SK-N-SH (cell line): ENCODE measurements around the gene LRRC70. TPM values are rescaled to one million over a fixed set of nuclear protein-coding genes. Genes with fewer than 3 reads are reported as not detected.
"Not testable (repeated sequence)": the region's sequence is repeated elsewhere in the genome, so short reads cannot be mapped to it uniquely, and the experiment has no call there.

Experiments
- CTCF ChIA-PET: fragments of 300-600, 350-600 bp; formaldehyde crosslinking; extraction: SDS; loops from one replicate; lab custom pipeline; 2021; lab: Yijun Ruan, JAX
- POLR2A ChIA-PET: fragments of 350-600 bp; sonication (Branson Sonifier 250); formaldehyde crosslinking; extraction: SDS; loops from one replicate; lab custom pipeline; 2020; ENCODE audit warnings: antibody characterized with exemption, inconsistent platforms; lab: Yijun Ruan, JAX
- DNase-seq: peaks from one replicate; pipeline ENCODE4 v3.0.0; 2012
- H2AFZ ChIP-seq: fragments of 200-600 bp; sonication (generic); 2 replicates; pipeline ENCODE4 v1.8.1; 2016; ENCODE audit warnings: antibody characterized with exemption, mild to moderate bottlenecking, low read depth
- H3F3A ChIP-seq: fragments of 200-600 bp; sonication (generic); replicated peaks from 2 replicates; pipeline ENCODE3; 2016; ENCODE audit warnings: antibody characterized with exemption, mild to moderate bottlenecking; ENCODE audit not compliant: insufficient read depth
- H3K27ac ChIP-seq, 2 experiments: fragments of 200-500 bp in 1 of 2; fragments of 200-600 bp in 1 of 2; sonication (Bioruptor generic) in 1 of 2; sonication (generic), shearing (Covaris generic) in 1 of 2; 2 replicates each; pipeline versions ENCODE4 v1.5.1 to v1.6.1; 2014 to 2016; ENCODE audit warnings: low read depth in 2 of 2, inconsistent platforms in 1 of 2, low read length in 1 of 2, mild to moderate bottlenecking in 1 of 2, mixed read lengths in 1 of 2
- H3K27me3 ChIP-seq: fragments of 200-600 bp; sonication (generic), shearing (Covaris generic); 2 replicates; pipeline ENCODE4 v1.6.1; 2016; ENCODE audit warnings: mixed run types; ENCODE audit not compliant: insufficient read depth
- H3K36me3 ChIP-seq, 2 experiments: fragments of 200-500 bp in 1 of 2; fragments of 200-600 bp in 1 of 2; sonication (Bioruptor generic) in 1 of 2; sonication (generic) in 1 of 2; replicated peaks in 1 of 2; 2 replicates each; pipeline versions ENCODE3 to v1.5.1; 2014 to 2016; ENCODE audit warnings: low read length in 1 of 2, mild to moderate bottlenecking in 1 of 2; ENCODE audit not compliant: insufficient read depth in 2 of 2, control insufficient read depth in 1 of 2
- H3K4me1 ChIP-seq, 2 experiments: fragments of 200-500 bp in 1 of 2; fragments of 200-600 bp in 1 of 2; sonication (Bioruptor generic) in 1 of 2; sonication (generic), shearing (Covaris generic) in 1 of 2; 2 replicates each; pipeline versions ENCODE4 v1.5.1 to v1.6.1; 2014 to 2016; ENCODE audit warnings: low read depth in 1 of 2, low read length in 1 of 2, mixed run types in 1 of 2; ENCODE audit not compliant: insufficient read depth in 2 of 2, control insufficient read depth in 1 of 2
- H3K4me2 ChIP-seq: fragments of 200-600 bp; sonication (generic), shearing (Covaris generic); 2 replicates; pipeline ENCODE4 v1.6.1; 2017; ENCODE audit warnings: mixed run types
- H3K4me3 ChIP-seq, 2 experiments: fragments of 200-500 bp in 1 of 2; fragments of 200-600 bp in 1 of 2; sonication (Bioruptor generic) in 1 of 2; sonication (generic), shearing (Covaris generic) in 1 of 2; 2 replicates each; pipeline versions ENCODE4 v1.5.1 to v1.8.1; 2014 to 2016; ENCODE audit warnings: low read depth in 2 of 2, inconsistent platforms in 1 of 2, low read length in 1 of 2, mild to moderate bottlenecking in 1 of 2, mixed read lengths in 1 of 2, moderate library complexity in 1 of 2
- H3K79me2 ChIP-seq: fragments of 200-600 bp; sonication (generic); 2 replicates; pipeline ENCODE4 v1.8.1; 2017; ENCODE audit warnings: mild to moderate bottlenecking; ENCODE audit not compliant: insufficient read depth
- H3K9ac ChIP-seq: fragments of 200-600 bp; sonication (generic); 2 replicates; pipeline ENCODE4 v1.6.1; 2017; ENCODE audit warnings: mixed run types
- H3K9me2 ChIP-seq: fragments of 200-600 bp; sonication (generic); 2 replicates; pipeline ENCODE4 v1.6.1; 2017; ENCODE audit warnings: mixed run types
- H3K9me3 ChIP-seq: fragments of 200-600 bp; sonication (generic); 2 replicates; pipeline ENCODE4 v1.6.1; 2017; ENCODE audit warnings: mixed run types, mild to moderate bottlenecking, moderate library complexity
- H4K20me1 ChIP-seq: fragments of 200-600 bp; sonication (generic); 2 replicates; pipeline ENCODE4 v1.6.1; 2017; ENCODE audit warnings: mild to moderate bottlenecking, mixed run types; ENCODE audit not compliant: insufficient read depth
- EP300 ChIP-seq, 2 experiments: IDR thresholded peaks; 2 replicates each; pipeline versions ENCODE4 v1.4.0 to v1.6.1; 2012; ENCODE audit warnings: borderline replicate concordance in 1 of 2, low read depth in 1 of 2, low read length in 1 of 2
- FOSL2 ChIP-seq: IDR thresholded peaks from 2 replicates; pipeline ENCODE4 v1.4.0; 2012; ENCODE audit warnings: low read depth, mild to moderate bottlenecking, moderate library complexity, borderline replicate concordance
- FOXM1 ChIP-seq: IDR thresholded peaks from 2 replicates; pipeline ENCODE4 v1.4.0; 2012; ENCODE audit warnings: low read depth, mild to moderate bottlenecking
- GATA2 ChIP-seq: sonication (generic); formaldehyde crosslinking; IDR thresholded peaks from 2 replicates; pipeline ENCODE4 v1.5.0; 2020; ENCODE audit warnings: mild to moderate bottlenecking, missing genetic modification reagents
- JUND ChIP-seq: IDR thresholded peaks from 2 replicates; pipeline ENCODE4 v1.4.0; 2012
- MAX ChIP-seq: IDR thresholded peaks from 2 replicates; pipeline ENCODE4 v1.4.0; 2012; ENCODE audit warnings: low read depth
- PBX3 ChIP-seq: IDR thresholded peaks from 2 replicates; pipeline ENCODE4; 2012
- POLR2AphosphoS5 ChIP-seq: IDR thresholded peaks from 2 replicates; pipeline ENCODE4 v1.6.1; 2012; ENCODE audit warnings: low read depth, low read length
- RFX5 ChIP-seq: IDR thresholded peaks from 2 replicates; pipeline ENCODE4 v1.6.1; 2012; ENCODE audit warnings: mild to moderate bottlenecking, improper control_type of control experiment, low read length
- RXRA ChIP-seq: IDR thresholded peaks from 2 replicates; pipeline ENCODE4 v1.4.0; 2012; ENCODE audit warnings: low read depth, mild to moderate bottlenecking, borderline replicate concordance
- SIN3A ChIP-seq: IDR thresholded peaks from 2 replicates; pipeline ENCODE4 v1.6.1; 2012; ENCODE audit warnings: low read depth, mild to moderate bottlenecking, low read length, moderate library complexity, borderline replicate concordance
- SMC3 ChIP-seq: IDR thresholded peaks from 2 replicates; pipeline ENCODE4 v1.6.1; 2012; ENCODE audit warnings: low read depth, low read length, improper control_type of control experiment
- TCF12 ChIP-seq: IDR thresholded peaks from 2 replicates; pipeline ENCODE4 v1.4.0; 2012
- TEAD4 ChIP-seq: IDR thresholded peaks from 2 replicates; pipeline ENCODE4 v1.4.0; 2012; ENCODE audit warnings: mild to moderate bottlenecking, borderline replicate concordance; ENCODE audit not compliant: insufficient read depth
- USF2 ChIP-seq: fragments of 150-350 bp; IDR thresholded peaks from 2 replicates; pipeline ENCODE4 v1.6.1; 2017; ENCODE audit warnings: antibody characterized with exemption, low read length, low read depth, borderline replicate concordance
- YY1 ChIP-seq: IDR thresholded peaks from 2 replicates; pipeline ENCODE4 v1.4.0; 2012; ENCODE audit warnings: low read depth, mild to moderate bottlenecking
- WGBS: methylation state at CpG from one replicate; pipeline ENCODE4 v1.1.6; 2017; ENCODE audit warnings: low lambda C conversion rate; 5-methylcytosine and 5-hydroxymethylcytosine counted together
- polyA plus RNA-seq, 3 experiments: library from polyadenylated mRNA; depleted of rRNA; stranded (reverse); fragments of >200 nt; gene quantifications; 2 replicates each; pipeline ENCODE4 v1.2.3, GENCODE V29; 2012

Gene LRRC70
- polyA plus RNA-seq, 1 of the 3 experiments (the other 2 are of a cell fraction), result 0.08 TPM

GRCh38 chr5:62564101-62564500, 14.5 kb upstream of the LRRC70 start:
- TF ChIP-seq USF2, result no peak
- no peak for TF ChIP-seq TEAD4
- TF ChIP-seq FOSL2, result no peak
- TF ChIP-seq RXRA, result no peak
- no peak for TF ChIP-seq RFX5
- TF ChIP-seq EP300 (IDR thresholded peaks at IDR 0.05; ENCODE audit: borderline replicate concordance in 1 of 2, low read depth in 1 of 2, low read length in 1 of 2), result no peak
- no peak for TF ChIP-seq GATA2 (CRISPR knock-in tag)
- TF ChIP-seq POLR2AphosphoS5, result no peak
- no peak for TF ChIP-seq SMC3
- no peak for TF ChIP-seq FOXM1
- TF ChIP-seq YY1, result no peak
- no peak for TF ChIP-seq JUND
- TF ChIP-seq MAX, result no peak
- TF ChIP-seq TCF12, result no peak
- TF ChIP-seq SIN3A, result no peak
- no peak for TF ChIP-seq PBX3
- Histone ChIP-seq H2AFZ (no peak overlapping the region), H3K4me2 (no peak overlapping the region), H3F3A (no peaks in the 10 kb centered on the region), H3K27ac (no peak overlapping the region), H3K79me2 (0 out of 2 replicates have a peak, but pooled peaks cover 3% of the 10 kb centered on the region), H3K4me3 (no peak overlapping the region), H3K4me1 (no peaks in the 10 kb centered on the region; a peak in 2 of 4 replicates), H3K9me2 (no peaks in the 10 kb centered on the region), H3K9ac (no peak overlapping the region), H4K20me1 (no peaks in the 10 kb centered on the region), H3K27me3 (no peaks in the 10 kb centered on the region), H3K36me3 (peaks cover 6 to 37% of the 10 kb centered on the region in 2 experiments), H3K9me3 (no peaks in the 10 kb centered on the region)
- WGBS, result 94% methylated on average over 2 of the region's 2 CpGs
- ChIA-PET POLR2A (no interaction called here), CTCF (no interaction called here)
- DNase-seq, result no peak

GRCh38 chr5:62565740-62566139, 12.9 kb upstream of the LRRC70 start:
- not testable (repeated sequence) for H3K79me2 ChIP-seq

More at GRCh38 chr5:62565740-62566139, 12.9 kb upstream of the LRRC70 start:
- H3K27ac ChIP-seq, POLR2A ChIA-PET, CTCF ChIA-PET, H2AFZ ChIP-seq, DNase-seq, H3K9me3 ChIP-seq, H3K4me3 ChIP-seq, H4K20me1 ChIP-seq, H3F3A ChIP-seq, H3K9me2 ChIP-seq, H3K4me2 ChIP-seq, H3K9ac ChIP-seq, H3K27me3 ChIP-seq, H3K4me1 ChIP-seq: not testable (repeated sequence)
- WGBS, result 69% methylated on average over 3 of the region's 3 CpGs
- peaks cover 6 to 33% of the 10 kb centered on the region in 2 experiments for H3K36me3 ChIP-seq
